HG03095 (cell line): ENCODE data around the gene PAFAH2.
A peak's percentile ranks its signal among the peaks of the same experiment; 100 is the strongest.

Experiments used
- ATAC-seq: cut with Tn5 transposase; IDR thresholded peaks from one replicate; pipeline ENCODE4 v1.9.1; 2021; ENCODE audit warnings: moderate library complexity; ENCODE audit not compliant: unreplicated experiment

PAFAH2 gene

GRCh38 chr1:25997828-25998761 is at the start of gene PAFAH2:
PAFAH2 (minus strand) TSS chr1:25998063; CDS start chr1:25990816, 7,247 bp downstream.
- ATAC-seq = peak; percentile 93

- ATAC-seq = no peak
Measured at GRCh38 chr1:26047278-26047874, 49.5 kb upstream of the PAFAH2 start.

- ATAC-seq = no peak
Measured at GRCh38 chr1:26046246-26047095, 48.6 kb upstream of the PAFAH2 start.

- no peak for ATAC-seq
Measured at GRCh38 chr1:26045722-26046245, 47.9 kb upstream of the PAFAH2 start, which contains the start of gene SLC30A2. SLC30A2 (minus strand) TSS chr1:26046118; CDS start chr1:26045896, 222 bp downstream.

DNA sequence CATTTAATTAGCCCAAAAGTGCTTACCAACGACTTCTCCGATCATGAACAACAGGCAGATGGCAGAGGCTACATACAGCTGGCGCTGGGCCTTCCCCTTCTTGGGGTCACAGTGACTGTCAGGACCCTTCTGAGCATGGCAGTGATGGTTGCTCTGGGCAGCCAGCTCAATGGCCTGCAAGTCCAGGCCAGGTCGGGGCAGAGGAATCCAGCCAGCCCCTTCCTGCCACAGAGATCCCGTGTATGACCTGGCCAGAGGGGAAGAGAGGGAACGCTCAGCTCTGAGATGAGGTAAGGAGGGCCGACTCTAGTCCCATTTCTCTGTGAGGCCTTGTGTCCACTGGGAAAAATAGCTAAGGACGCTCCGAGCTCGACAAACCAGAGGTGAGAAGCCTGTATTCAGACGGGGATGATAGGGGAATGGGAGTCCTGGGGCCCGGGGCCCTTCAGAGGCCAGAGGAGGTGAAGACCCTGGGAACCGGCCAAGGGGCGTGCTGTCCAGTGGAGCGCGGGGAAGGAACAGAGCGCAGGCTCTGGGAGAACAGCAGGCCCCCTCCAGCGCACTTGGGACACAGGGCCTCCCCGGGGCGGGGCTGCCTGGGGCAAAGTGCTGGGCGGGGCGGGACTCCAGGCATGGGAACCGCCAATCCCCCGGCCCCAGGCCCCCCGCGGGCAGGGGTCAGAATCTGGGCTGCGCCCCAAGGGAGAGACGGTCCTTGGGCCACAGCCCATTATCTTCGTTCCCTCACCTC is 47.3 kb upstream of the PAFAH2 start:
- no peak for ATAC-seq

DNA sequence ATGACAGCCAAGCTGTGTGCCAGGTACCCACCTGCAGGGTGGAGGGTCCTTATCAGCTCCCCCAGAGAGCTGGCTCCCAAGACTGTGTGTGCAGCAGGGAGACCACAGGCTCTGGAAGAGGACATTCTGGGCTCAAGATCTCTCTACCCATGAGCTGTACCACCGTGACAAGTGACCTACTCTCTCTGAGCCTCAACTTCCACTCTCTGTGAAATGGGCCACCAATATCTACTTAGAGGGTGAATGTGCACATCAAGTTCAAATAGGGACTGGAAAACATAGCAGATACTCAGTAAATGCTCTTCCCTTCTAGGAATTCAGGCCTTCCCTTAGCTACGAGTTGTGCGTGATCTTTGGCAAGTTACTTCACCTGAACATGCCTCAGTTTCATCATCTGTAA is 46.6 kb upstream of the PAFAH2 start:
- no peak for ATAC-seq

GRCh38 chr1:26043765-26044164 is 45.9 kb upstream of the PAFAH2 start:
- ATAC-seq = no peak

DNA sequence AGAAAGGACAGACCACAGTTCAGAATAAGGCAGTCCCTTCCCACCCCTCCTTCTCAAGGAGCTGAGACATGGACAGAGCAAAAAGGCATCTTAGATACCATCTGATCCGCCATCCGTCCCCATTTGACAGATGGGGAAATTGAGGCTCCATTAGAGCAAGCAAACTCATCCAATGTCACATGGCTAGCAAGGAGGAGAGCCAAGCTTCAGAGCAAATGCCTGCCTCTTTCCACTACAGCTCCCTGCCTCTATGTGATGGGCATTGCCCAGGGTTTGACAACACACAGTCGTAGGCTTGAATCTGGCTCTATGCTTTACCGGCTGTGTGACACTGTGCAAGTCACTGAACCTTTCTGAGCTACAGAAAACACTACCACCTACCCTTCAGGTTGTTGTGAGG is 44.1 kb upstream of the PAFAH2 start:
- ATAC-seq = no peak

- no peak for ATAC-seq
Measured at GRCh38 chr1:26041401-26041800, 43.5 kb upstream of the PAFAH2 start.

- no peak for ATAC-seq
Measured at GRCh38 chr1:26038904-26039303, 41.0 kb upstream of the PAFAH2 start.

- no peak for ATAC-seq
Measured at GRCh38 chr1:26038477-26038876, 40.6 kb upstream of the PAFAH2 start.

DNA sequence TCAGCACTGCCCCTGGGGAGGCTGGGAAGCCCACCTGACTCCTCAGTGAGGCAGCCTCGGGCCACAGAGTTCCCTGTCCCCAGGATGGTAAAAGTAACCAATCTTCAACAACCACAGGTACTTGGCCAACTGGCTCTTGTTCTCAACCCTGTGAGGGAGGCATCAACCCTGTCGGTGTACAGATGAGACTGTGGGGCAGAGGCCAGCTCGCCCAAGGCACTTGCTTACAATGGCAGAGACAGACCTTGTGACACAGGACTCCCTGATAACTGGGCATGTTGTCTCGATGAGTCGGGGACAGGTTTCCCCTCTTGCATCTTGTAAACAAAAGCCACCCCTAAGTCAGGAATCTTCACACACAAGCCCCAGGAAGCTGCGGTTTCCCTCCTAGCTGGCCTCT is 40.0 kb upstream of the PAFAH2 start:
- ATAC-seq = no peak

- ATAC-seq = no peak
Measured at GRCh38 chr1:26036756-26037281, 39.0 kb upstream of the PAFAH2 start.

DNA sequence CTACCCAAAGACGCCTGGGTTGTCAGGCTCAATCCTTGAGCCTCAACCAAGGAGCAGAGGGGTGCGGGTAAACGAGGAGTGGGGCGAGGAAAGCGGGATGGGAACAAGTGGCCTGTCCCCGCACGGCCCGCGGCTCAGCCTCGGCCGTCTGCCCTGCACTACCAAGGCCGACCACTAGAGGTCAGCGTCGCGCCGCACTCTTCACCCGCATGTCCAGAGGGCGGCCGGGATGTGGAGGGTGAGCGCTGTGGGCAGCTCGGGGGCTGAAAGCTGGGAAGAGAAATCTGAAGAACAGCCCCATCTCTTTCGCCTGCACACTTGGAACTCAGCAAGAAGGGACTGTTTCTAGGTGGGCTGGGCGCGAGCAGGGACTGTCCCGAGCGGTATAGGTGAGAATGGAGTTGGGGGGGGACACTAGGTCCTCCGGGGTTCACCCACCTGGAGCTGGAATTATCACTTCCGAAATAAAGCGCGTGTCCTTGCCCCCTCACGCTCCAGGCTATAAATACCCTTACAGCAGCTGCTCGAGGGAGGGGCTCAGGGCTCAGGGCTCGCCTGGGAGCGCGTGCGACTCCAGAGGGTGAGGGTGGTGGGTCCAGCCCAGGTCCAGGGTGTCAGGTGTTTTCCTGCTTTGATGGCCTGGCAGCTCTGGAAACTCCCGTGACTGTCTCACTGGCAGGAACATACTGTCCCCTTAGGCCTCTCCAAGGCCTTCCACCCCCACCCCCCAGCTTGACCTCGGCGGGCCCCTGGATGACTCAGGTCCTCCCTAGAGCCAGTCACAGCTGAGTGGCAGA is 38.3 kb upstream of the PAFAH2 start:
- ATAC-seq = peak; percentile 60

DNA sequence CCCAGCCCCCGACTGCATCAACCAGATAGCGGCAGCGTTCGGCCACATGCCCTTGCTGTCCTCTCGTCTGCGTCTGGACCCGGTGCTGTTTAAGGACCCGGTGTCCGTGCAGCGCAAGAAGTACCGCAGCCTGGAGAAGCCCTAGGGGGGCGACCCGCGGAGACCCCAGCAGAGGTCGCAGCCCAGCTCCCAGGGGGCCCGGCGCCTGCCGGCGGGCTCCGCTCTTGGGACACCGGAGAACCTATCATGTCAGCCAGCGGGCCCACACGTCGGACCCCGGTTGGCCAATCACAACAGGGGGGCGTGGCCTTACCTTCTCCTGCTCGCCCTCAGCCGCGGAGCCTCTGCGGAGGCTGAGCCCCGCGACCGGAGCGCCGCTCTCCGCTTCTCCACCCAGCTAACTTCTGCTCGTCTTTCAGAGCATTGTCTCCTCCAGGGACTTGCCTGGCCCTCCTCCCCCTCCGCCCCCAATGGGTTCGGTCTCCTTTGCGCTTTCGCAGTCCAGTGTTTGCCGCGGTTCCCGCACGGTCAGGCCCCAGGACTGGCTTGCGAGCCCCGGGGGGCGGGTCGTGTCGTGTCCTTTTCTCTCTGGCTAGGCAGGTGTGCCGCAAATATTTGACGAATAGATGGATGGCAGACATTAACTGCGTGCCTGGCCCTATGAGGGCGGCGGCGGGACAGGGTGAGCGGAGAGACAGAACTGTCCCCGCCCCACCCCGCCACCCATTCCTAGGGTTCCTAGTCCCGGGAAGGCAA is 37.5 kb upstream of the PAFAH2 start:
- ATAC-seq = peak; percentile 79

GRCh38 chr1:26034504-26035202 is 36.8 kb upstream of the PAFAH2 start:
- no peak for ATAC-seq

DNA sequence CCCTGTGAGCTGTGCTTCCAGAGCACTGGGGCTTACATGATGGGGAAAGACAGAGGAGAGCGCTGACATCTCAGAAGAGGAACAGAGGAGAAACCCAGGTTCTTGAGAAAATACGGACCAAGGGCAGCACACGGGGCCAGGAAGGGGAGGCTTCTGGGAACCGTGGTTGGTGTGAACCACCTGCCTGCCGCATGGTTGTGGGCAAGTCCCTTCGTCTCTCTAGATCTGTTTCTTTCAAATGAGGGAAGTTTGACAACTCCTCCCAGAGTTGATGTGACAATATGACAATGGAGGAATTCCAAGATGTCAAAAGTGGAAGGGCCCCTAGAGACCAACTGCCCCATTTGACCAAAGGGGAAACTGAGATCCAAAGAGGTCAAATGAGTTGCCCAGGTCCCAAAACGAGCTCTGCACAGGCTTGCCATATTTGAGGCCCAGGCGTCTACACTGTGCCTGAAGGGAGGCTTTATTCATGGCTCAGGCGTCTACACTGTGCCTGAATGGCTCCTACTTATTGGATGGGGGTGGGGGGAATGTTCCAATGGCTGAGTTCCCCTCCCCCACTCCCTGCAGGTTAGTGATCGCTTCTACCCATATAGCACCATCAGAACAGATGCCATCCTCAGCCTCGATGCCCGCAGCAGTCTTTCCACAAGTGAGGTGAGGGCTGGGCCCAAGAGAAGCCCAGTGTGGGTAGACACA is 34.9 kb upstream of the PAFAH2 start:
- no peak for ATAC-seq
